Upper lobe of left lung (tissue), 4 donors: Measurements from ENCODE around the gene COL18A1.

ENCODE experiments used
- EP300 ChIP-seq, 4 donors: sonication (generic); formaldehyde crosslinking; IDR thresholded peaks; one replicate each; pipeline ENCODE4 v1.5.1; 2017; ENCODE audit warnings: antibody characterized with exemption in 4 of 4, control low read depth in 2 of 4
- TF ChIP-seq, protein P1 (sequence below), 6 experiments: fragments of 450-650 bp in 4 of 6; fragments of 200-600 bp in 2 of 6; sonication (generic) in 2 of 6; IDR thresholded peaks; one replicate each; pipeline ENCODE4 v1.5.1; 2016 to 2019; ENCODE audit warnings: antibody characterized with exemption in 6 of 6

- TF ChIP-seq, protein P1, sequence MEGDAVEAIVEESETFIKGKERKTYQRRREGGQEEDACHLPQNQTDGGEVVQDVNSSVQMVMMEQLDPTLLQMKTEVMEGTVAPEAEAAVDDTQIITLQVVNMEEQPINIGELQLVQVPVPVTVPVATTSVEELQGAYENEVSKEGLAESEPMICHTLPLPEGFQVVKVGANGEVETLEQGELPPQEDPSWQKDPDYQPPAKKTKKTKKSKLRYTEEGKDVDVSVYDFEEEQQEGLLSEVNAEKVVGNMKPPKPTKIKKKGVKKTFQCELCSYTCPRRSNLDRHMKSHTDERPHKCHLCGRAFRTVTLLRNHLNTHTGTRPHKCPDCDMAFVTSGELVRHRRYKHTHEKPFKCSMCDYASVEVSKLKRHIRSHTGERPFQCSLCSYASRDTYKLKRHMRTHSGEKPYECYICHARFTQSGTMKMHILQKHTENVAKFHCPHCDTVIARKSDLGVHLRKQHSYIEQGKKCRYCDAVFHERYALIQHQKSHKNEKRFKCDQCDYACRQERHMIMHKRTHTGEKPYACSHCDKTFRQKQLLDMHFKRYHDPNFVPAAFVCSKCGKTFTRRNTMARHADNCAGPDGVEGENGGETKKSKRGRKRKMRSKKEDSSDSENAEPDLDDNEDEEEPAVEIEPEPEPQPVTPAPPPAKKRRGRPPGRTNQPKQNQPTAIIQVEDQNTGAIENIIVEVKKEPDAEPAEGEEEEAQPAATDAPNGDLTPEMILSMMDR (IDR thresholded peaks at IDR 0.05) = no peak
- no peak for TF ChIP-seq EP300 (IDR thresholded peaks at IDR 0.05)
Measured at GRCh38 chr21:45562402-45562801, 157.4 kb downstream of the COL18A1 start.
